Adipose tissue (tissue), 3 donors: ENCODE data around the gene TLE2. TPM values are rescaled to one million over a fixed set of nuclear protein-coding genes. Genes with fewer than 3 reads are reported as not detected.
"Not testable (repeated sequence)": the region's sequence is repeated elsewhere in the genome, so short reads cannot be mapped to it uniquely, and the experiment has no call there.

Experiments used
- H3K27ac ChIP-seq: one replicate; pipeline ENCODE4 v1.5.1; 2013; ENCODE audit warnings: low read depth, low read length
- WGBS, 3 donors: extraction: QIAGEN DNeasy Blood & Tissue Kit; methylation state at CpG; one replicate each; pipeline ENCODE4 v1.1.7; 2013; 5-methylcytosine and 5-hydroxymethylcytosine counted together
- polyA plus RNA-seq, 3 donors: library from polyadenylated mRNA; stranded (reverse); fragments of 200-250 nt; gene quantifications; one replicate each; pipeline ENCODE4 v1.2.3, GENCODE V29; 2013
- donor health status: healthy with polysubstance abuse.
- donor health status: Bipolar disorder and iron deficiency.
- donor health status: healthy.

TLE2 gene
- polyA plus RNA-seq, 3 donors = 21.1 to 53.6 (median 25.2) TPM

- no peak overlapping the region for H3K27ac ChIP-seq
- 80 to 90% (median 83%) methylated on average over 9 of the region's 9 CpGs for WGBS, 3 donors
Measured at GRCh38 chr19:3025549-3025886, 3.6 kb downstream of the TLE2 start.

- WGBS, 3 donors = 50 to 87% (median 56%) methylated on average over 29 to 30 of the region's 30 CpGs
- no peak overlapping the region for H3K27ac ChIP-seq
Measured at GRCh38 chr19:3024870-3025548, 4.1 kb downstream of the TLE2 start.

- H3K27ac ChIP-seq = no peak overlapping the region
- 62 to 88% (median 73%) methylated on average over 5 of the region's 5 CpGs for WGBS, 3 donors
Measured at GRCh38 chr19:3024509-3024869, 4.6 kb downstream of the TLE2 start.

- no peak overlapping the region for H3K27ac ChIP-seq
- 88 to 90% (median 88%) methylated on average over 18 of the region's 18 CpGs for WGBS, 3 donors
Measured at GRCh38 chr19:3020321-3020960, 8.6 kb downstream of the TLE2 start.

GRCh38 chr19:3019211-3019854, 9.7 kb downstream of the TLE2 start:
- WGBS, 3 donors = 92 to 97% (median 92%) methylated on average over 21 to 28 of the region's 28 CpGs
- no peak overlapping the region for H3K27ac ChIP-seq

GRCh38 chr19:3017923-3018322, 11.2 kb downstream of the TLE2 start:
- no peak overlapping the region for H3K27ac ChIP-seq
- 93 to 98% (median 98%) methylated on average over 6 to 7 of the region's 7 CpGs for WGBS, 3 donors

- WGBS, 3 donors = 93 to 94% (median 93%) methylated on average over 22 of the region's 22 CpGs
Measured at GRCh38 chr19:3015126-3016057, 13.7 kb downstream of the TLE2 start.

GRCh38 chr19:3014135-3014534, 14.9 kb downstream of the TLE2 start:
- 96 to 99% (median 96%) methylated on average over 8 of the region's 8 CpGs for WGBS, 3 donors

More at GRCh38 chr19:3015126-3016057, 13.7 kb downstream of the TLE2 start:
- no peak overlapping the region for H3K27ac ChIP-seq

GRCh38 chr19:3013263-3013725, 15.8 kb downstream of the TLE2 start:
- H3K27ac ChIP-seq = no peak overlapping the region

More at GRCh38 chr19:3014135-3014534, 14.9 kb downstream of the TLE2 start:
- no peak overlapping the region for H3K27ac ChIP-seq

GRCh38 chr19:3012621-3013262, 16.3 kb downstream of the TLE2 start:
- WGBS, 3 donors = 78 to 81% (median 80%) methylated on average over 16 of the region's 16 CpGs
- no peak overlapping the region for H3K27ac ChIP-seq

More at GRCh38 chr19:3013263-3013725, 15.8 kb downstream of the TLE2 start:
- WGBS, 3 donors = 29 to 88% (median 73%) methylated on average over 7 of the region's 7 CpGs

GRCh38 chr19:3012059-3012458, 17.0 kb downstream of the TLE2 start:
- not testable (repeated sequence) for H3K27ac ChIP-seq
- 86 to 91% (median 88%) methylated on average over 13 of the region's 13 CpGs for WGBS, 3 donors

- no peak overlapping the region for H3K27ac ChIP-seq
- WGBS, 3 donors = 89 to 95% (median 95%) methylated on average over 13 of the region's 13 CpGs
Measured at GRCh38 chr19:3010871-3011270, 18.2 kb downstream of the TLE2 start.

- 83 to 86% (median 84%) methylated on average over 6 of the region's 6 CpGs for WGBS, 3 donors
Measured at GRCh38 chr19:3008994-3009393, 20.1 kb downstream of the TLE2 start.

GRCh38 chr19:3007975-3008374, 21.1 kb downstream of the TLE2 start:
- whole genome bisulfite sequencing, 3 donors = 80 to 91% (median 82%) methylated on average over 9 of the region's 9 CpGs
- no peak overlapping the region for H3K27ac ChIP-seq

More at GRCh38 chr19:3008994-3009393, 20.1 kb downstream of the TLE2 start:
- no peak overlapping the region for H3K27ac ChIP-seq

- WGBS, 3 donors = 81 to 86% (median 86%) methylated on average over 36 to 37 of the region's 37 CpGs
- no peak overlapping the region for H3K27ac ChIP-seq
Measured at GRCh38 chr19:3006075-3006767, 22.9 kb downstream of the TLE2 start.

- 82 to 91% (median 86%) methylated on average over 16 to 18 of the region's 18 CpGs for WGBS, 3 donors
- H3K27ac ChIP-seq = no peak overlapping the region
Measured at GRCh38 chr19:3005345-3005744, 23.7 kb downstream of the TLE2 start.

- 82 to 97% (median 87%) methylated on average over 4 of the region's 4 CpGs for WGBS, 3 donors
- no peak overlapping the region for H3K27ac ChIP-seq
Measured at GRCh38 chr19:3004522-3004921, 24.6 kb downstream of the TLE2 start.
